GM18520 (cell line): ENCODE data around the gene ATL1.
"Not testable (repeated sequence)": the region's sequence is repeated elsewhere in the genome, so short reads cannot be mapped to it uniquely, and the experiment has no call there.

Source experiments
- ATAC-seq: cut with Tn5 transposase; IDR thresholded peaks from one replicate; pipeline ENCODE4 v1.9.1; 2021; ENCODE audit not compliant: unreplicated experiment

The ATL1 gene

GRCh38 chr14:50534416-50534815 lies 25.5 kb upstream of the ATL1 start:
- ATAC-seq: no peak

GRCh38 chr14:50534997-50535396 lies 24.9 kb upstream of the ATL1 start:
- ATAC-seq: no peak

GRCh38 chr14:50538034-50538433 lies 21.9 kb upstream of the ATL1 start:
- not testable (repeated sequence) for ATAC-seq

DNA sequence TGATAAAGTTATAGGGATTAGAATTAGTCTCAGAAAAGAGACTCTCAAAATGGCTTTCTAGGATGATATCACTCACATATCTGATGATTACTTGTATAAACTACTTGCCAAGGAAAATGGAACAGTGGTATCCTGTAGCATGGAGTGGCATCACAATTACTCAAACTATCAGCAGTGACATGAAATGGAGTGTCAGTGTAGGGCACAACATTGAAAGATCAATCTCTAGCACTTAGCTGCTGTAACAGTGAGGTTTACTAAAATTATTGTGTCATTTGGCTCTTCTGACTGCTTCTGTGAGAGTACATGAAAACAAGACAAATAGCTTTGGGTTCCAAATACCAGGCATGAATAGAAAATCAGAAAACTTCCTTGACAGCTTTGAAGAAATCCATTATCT lies 20.9 kb upstream of the ATL1 start:
- no peak for ATAC-seq

GRCh38 chr14:50541159-50541567 lies 18.8 kb upstream of the ATL1 start:
- no peak for ATAC-seq

- ATAC-seq: no peak
Observed at GRCh38 chr14:50542941-50543418, 17.0 kb upstream of the ATL1 start.

- no peak for ATAC-seq
Observed at GRCh38 chr14:50544911-50545310, 15.0 kb upstream of the ATL1 start.

DNA sequence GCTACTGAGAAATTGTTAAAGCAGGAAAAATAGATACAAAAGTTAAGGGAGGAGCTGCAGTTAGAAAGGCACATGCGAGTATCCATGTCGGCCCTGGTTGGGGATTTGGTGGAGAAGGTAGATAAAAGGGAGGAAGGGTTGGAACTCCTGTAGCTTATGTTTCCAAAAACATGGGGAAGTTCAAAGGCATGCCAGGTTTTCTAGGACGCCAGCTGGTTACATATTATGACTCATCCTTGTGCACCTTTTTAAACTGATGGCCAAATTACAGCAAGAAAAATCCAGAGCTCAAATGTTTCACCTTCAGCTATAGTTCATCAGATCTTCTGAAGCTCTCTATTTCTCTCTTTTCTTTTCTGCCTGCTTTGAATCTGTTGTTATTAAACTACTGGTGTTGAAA lies 14.3 kb upstream of the ATL1 start:
- ATAC-seq: no peak

GRCh38 chr14:50550294-50550693 lies 9.7 kb upstream of the ATL1 start:
- ATAC-seq: no peak

DNA sequence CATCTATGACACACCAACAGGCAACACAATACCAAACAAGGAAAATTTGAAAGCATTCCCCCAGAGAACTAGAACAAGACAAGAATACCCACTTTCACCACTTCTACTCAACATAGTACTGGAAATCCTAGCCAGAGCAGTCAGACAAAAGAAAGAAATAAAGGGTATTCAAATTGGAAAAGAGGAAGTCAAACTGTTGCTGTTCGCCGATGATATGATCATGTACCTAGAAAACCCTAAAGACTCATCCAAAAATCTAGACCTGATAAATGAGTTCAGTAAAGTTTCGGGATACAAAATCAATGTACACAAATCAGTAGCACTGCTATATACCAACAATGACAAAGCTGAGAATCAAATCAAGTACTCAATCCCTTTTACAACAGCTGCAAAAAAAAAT lies 8.1 kb upstream of the ATL1 start:
- ATAC-seq: no peak

DNA sequence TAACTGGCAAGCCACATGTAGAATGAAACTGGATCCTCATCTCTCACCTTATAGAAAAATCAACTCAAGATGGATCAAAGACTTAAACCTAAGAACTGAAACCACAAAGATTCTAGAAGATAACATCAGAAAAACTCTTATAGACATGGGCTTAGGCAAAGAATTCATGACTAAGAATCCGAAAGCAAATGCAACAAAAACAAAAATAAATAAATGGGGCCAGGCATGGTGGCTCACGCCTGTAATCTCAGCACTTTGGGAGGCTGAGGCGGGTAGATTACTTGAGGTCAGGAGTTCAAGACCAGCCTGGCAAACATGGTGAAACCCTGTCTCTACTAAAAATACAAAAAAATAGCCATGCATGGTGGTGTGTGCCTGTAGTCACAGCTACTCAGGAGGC lies 7.1 kb upstream of the ATL1 start:
- not testable (repeated sequence) for ATAC-seq

GRCh38 chr14:50560931-50561285 lies 963 bp downstream of the ATL1 start:
- no peak for ATAC-seq

DNA sequence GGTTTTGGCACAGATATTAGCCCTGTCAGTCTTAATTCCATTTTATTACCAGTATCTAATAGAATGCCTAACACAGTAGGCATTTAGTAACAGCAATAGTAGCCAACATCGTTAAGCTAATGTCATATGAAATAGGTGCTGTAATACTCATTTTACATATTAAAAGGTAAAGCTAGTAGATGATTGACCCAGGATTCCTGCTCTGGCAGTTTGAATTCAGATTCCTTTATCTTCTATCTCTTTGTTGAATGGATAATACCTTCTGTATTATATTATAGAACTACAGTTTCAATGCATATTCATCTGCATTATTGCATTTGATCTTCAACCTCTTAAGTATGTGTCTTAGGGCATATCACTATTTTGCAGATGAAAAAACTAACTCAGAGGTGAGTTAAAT lies 2.9 kb downstream of the ATL1 start:
- ATAC-seq: no peak

GRCh38 chr14:50569714-50570274 lies 9.8 kb downstream of the ATL1 start:
- no peak for ATAC-seq

GRCh38 chr14:50573862-50574261 lies 13.9 kb downstream of the ATL1 start:
- ATAC-seq: no peak

- ATAC-seq: no peak
Observed at GRCh38 chr14:50575769-50576168, 15.8 kb downstream of the ATL1 start.

GRCh38 chr14:50577982-50578381 lies 18.0 kb downstream of the ATL1 start:
- no peak for ATAC-seq

- no peak for ATAC-seq
Observed at GRCh38 chr14:50578433-50578832, 18.5 kb downstream of the ATL1 start.

GRCh38 chr14:50590464-50590863 lies 30.5 kb downstream of the ATL1 start:
- ATAC-seq: no peak

DNA sequence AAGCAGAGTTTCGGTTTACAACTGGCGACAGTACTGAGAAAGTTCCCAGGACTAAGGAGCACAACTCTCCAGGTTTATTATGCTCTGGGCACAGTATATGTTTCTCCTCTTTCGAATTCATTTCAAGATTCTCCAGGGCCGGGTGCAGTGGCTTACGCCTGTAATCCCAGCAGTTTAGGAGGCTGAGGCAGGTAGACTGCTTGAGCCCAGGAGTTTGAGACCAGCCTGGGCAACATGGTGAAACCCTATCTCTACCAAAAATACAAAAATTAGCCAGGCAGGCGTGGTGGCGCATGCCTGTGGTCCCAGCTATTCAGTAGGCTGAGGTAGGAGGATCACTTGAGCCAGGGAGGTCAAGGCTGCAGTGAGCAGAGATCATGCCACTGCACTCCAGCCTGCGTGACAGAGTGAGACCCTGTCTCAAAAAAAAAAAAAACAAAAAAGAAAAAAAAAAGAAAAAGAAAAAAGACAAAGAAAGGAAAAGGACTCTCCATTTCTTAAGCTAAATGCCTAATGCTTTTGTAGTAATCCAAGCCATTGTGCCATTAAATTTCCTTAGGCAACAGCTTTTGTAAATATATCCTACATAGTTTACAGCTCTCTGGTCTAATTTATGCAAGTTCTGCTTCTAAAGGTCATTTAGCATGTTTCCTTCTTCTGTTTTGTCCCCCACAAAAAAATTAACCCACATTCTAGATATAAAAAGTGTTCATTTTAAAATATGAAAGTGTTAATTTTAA lies 34.8 kb downstream of the ATL1 start:
- no peak for ATAC-seq

- no peak for ATAC-seq
Observed at GRCh38 chr14:50598765-50599164, 38.8 kb downstream of the ATL1 start.

- ATAC-seq: no peak
Observed at GRCh38 chr14:50599700-50600444, 39.9 kb downstream of the ATL1 start.
